K562 treated with DMSO at 1 percent for 48 hours (cell line): Measurements from ENCODE around the gene PIF1. TPM values are rescaled to one million over a fixed set of nuclear protein-coding genes. Genes with fewer than 3 reads are reported as not detected.

Source experiments
- total RNA-seq: library from RNA; unstranded; fragments of 300-600 nt; gene quantifications from 2 replicates; pipeline ENCODE4 v1.2.3, GENCODE V29; 2022; ENCODE audit warnings: low replicate concordance; ENCODE audit errors: extremely low read depth

PIF1 gene
- total RNA-seq = not detected in 2 replicates

GRCh38 chr15:64825431-64826294 is at the start of gene PIF1:
TSS of gene PIF1 (minus strand) at chr15:64825647. CDS start at chr15:64824335, 1,312 bp downstream.

GRCh38 chr15:64841344-64842095 is 16.1 kb upstream of the PIF1 start, which contains the start of gene PLEKHO2:
TSS of gene PLEKHO2 (plus strand) at chr15:64841915. CDS start at chr15:64842017, 102 bp downstream.

GRCh38 chr15:64775551-64776401 is 49.7 kb downstream of the PIF1 start, which contains the start of gene RBPMS2:
TSS of gene RBPMS2 (minus strand) at chr15:64775589. CDS start at chr15:64775319, 270 bp downstream.

Other genes with a start within 250 kb of the PIF1 start
- not detected in 2 replicates for gene RBPMS2, start 50.1 kb downstream of the PIF1 start, total RNA-seq
- not detected in 2 replicates for gene PLEKHO2, start 16.3 kb upstream of the PIF1 start, total RNA-seq
- gene ANKDD1A, start 86.3 kb upstream of the PIF1 start, total RNA-seq = not detected in 2 replicates
- not detected in 2 replicates for gene SPG21, start 164.3 kb upstream of the PIF1 start, total RNA-seq
- not detected in 2 replicates for gene MTFMT, start 204.0 kb upstream of the PIF1 start, total RNA-seq
- gene SLC51B, start 219.7 kb upstream of the PIF1 start, total RNA-seq = not detected in 2 replicates
- gene RASL12, start 242.3 kb upstream of the PIF1 start, total RNA-seq = not detected in 2 replicates